Stimulated activated CD8-positive, alpha-beta memory T cell treated with anti-CD3 and anti-CD28 coated beads, Interleukin-7, amount 100 ng/mL, for 48 hours (primary cell): ENCODE results near the gene TMEM201.

ENCODE experiments used
- DNase-seq, 2 donors: peaks; one replicate each; pipeline ENCODE4 v3.0.0-alpha.2; 2020; ENCODE audit warnings: low read depth in 1 of 2; ENCODE audit errors: extremely low read depth in 1 of 2

TMEM201 gene

GRCh38 chr1:9652379-9653209, 63.9 kb downstream of the TMEM201 start:
- DNase-seq, result peak in 1 of 2 donors; percentile 50

DNA sequence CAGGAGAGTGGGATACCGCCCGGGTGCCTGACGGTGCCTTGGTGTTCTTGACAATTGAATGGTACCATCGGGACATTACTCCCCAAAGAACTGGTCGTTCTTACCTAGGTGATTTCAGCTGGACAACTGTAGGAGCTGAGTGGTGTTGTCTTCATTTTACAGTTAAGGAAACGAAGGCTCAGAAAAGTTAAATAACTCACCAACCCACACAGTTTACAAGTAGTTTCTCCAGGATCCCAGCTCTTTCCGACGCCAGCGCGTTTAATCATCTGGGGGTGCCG, 64.4 kb downstream of the TMEM201 start:
- DNase-seq, result no peak

DNA sequence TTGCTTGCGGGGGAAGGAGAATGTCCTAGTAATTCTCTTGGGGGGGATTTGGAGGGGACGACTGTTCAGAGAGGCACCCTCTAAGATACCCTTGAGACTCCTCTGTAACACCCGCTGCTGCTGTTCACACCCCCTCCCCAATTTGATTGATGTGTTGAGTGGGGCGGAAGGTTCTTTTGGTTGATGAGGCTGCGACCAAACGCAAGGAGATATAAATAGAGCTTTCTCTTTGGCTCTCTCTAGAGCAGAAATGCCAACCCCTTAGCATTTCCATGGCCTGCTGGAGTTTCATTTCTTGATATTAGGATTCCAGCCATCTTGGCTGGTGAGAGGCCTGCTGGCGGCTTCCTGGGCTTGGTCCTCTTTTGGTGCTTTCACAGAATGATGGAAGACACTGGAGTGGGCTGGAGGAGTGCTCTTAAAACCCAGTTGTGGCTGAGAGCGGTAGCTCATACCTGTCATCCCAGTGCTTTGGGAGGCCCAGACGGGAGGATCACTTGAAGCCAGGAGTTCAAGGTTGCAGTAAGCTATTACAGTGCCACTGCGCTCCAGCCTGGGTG, 64.9 kb downstream of the TMEM201 start:
- DNase-seq, result peak in 1 of 2 donors; percentile 27

- DNase-seq, result peak in 1 of 2 donors; percentile 47
Measured at GRCh38 chr1:9654051-9654833, 65.5 kb downstream of the TMEM201 start.

GRCh38 chr1:9654834-9655723, 66.4 kb downstream of the TMEM201 start:
- DNase-seq, result no peak

- DNase-seq, result no peak
Measured at GRCh38 chr1:9655836-9656235, 67.1 kb downstream of the TMEM201 start.

DNA sequence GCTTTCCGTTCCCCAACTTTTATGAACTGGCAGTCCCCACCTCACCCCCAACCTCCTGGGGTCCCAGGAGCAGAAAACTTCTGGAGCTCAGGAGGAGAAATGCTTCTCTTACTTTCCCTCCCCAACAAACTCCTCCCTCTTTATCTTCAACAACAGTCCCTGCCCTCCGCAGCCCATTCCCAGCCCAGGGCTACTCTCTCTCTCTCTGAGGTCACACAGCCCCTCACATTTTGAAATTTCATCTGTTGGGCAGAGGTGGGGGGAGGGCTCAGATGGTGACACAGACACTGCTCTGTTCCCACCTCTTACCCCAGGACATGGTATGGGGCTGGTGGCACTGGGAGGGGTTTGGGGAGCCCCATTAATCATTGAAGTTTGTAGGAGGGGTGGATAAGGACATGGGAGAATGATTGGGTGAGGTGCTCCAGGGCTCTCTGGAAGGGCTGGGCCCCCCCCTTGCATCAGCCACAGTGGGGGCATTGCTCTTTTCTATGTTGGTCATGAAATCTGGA, 68.9 kb downstream of the TMEM201 start:
- no peak for DNase-seq

- no peak for DNase-seq
Measured at GRCh38 chr1:9658199-9658598, 69.5 kb downstream of the TMEM201 start.

DNA sequence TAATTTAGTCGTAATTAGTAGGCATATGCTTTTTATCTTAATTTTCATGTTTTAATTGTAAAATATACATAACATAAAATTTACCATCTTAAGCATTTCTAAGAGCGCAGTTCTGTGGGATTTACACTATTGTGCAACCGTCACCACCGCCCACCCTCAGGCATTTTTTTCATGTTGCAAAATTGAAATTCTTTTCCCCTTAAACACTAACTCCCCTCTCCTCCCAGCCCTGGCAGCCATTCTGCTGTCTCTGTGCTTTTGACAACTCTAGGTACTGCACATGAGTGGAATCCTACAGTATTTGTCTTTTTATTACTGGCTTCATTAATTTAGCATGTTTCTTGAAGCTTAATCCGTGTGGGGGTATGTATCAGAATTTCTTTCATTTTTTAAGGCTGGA, 70.6 kb downstream of the TMEM201 start:
- no peak for DNase-seq

- DNase-seq, result no peak
Measured at GRCh38 chr1:9663257-9663656, 74.5 kb downstream of the TMEM201 start.
